ENCODE measurements around the gene CPNE6. TPM values are rescaled to one million over a fixed set of nuclear protein-coding genes. Genes with fewer than 3 reads are reported as not detected.

The CPNE6 gene
- total and polyA plus RNA-seq, 2 donors: 0.58 to 1.9 TPM

- Histone ChIP-seq H3K4me1 (ENCODE audit: insufficient read depth) (no peaks in the 10 kb centered on the region), H3K4me3 (ENCODE audit: low read depth, low read length) (no peak overlapping the region), H3K36me3 (ENCODE audit: insufficient read depth) (no peaks in the 10 kb centered on the region), H3K27ac (ENCODE audit: low read depth) (no peak overlapping the region)
- DNase-seq (ENCODE audit: extremely low spot score): no peak
- 85% methylated on average over 6 of the region's 6 CpGs for WGBS
Measured at GRCh38 chr14:24080142-24080530, 8.8 kb downstream of the CPNE6 start.

- no peak overlapping the region for H3K27ac ChIP-seq (ENCODE audit: low read depth)
- DNase-seq (ENCODE audit: extremely low spot score): peak; percentile 17
- no peaks in the 10 kb centered on the region for H3K36me3 ChIP-seq (ENCODE audit: insufficient read depth)
- peak overlapping the region; percentile 57 for H3K4me3 ChIP-seq (ENCODE audit: low read depth, low read length)
- H3K4me1 ChIP-seq (ENCODE audit: insufficient read depth): no peaks in the 10 kb centered on the region
- WGBS: under 1% methylated on average over 74 of the region's 74 CpGs
Measured at GRCh38 chr14:24080888-24081738, 9.8 kb downstream of the CPNE6 start.

- peak overlapping the region; percentile 57 for H3K4me3 ChIP-seq (ENCODE audit: low read depth, low read length)
- no peak overlapping the region for H3K27ac ChIP-seq (ENCODE audit: low read depth)
- 23% methylated on average over 26 of the region's 26 CpGs for WGBS
Measured at GRCh38 chr14:24081739-24082211, 10.4 kb downstream of the CPNE6 start.

GRCh38 chr14:24082411-24083080 is 11.2 kb downstream of the CPNE6 start:
- WGBS: 95% methylated on average over 5 of the region's 5 CpGs
- DNase-seq (ENCODE audit: extremely low spot score): no peak
- H3K4me3 ChIP-seq (ENCODE audit: low read depth, low read length): no peak overlapping the region
- H3K36me3 ChIP-seq (ENCODE audit: insufficient read depth): no peaks in the 10 kb centered on the region
- H3K4me1 ChIP-seq (ENCODE audit: insufficient read depth): no peaks in the 10 kb centered on the region
- H3K27ac ChIP-seq (ENCODE audit: low read depth): no peak overlapping the region

More at GRCh38 chr14:24081739-24082211, 10.4 kb downstream of the CPNE6 start:
- no peaks in the 10 kb centered on the region for H3K4me1 ChIP-seq (ENCODE audit: insufficient read depth)
- DNase-seq (ENCODE audit: extremely low spot score): no peak
- H3K36me3 ChIP-seq (ENCODE audit: insufficient read depth): no peaks in the 10 kb centered on the region

GRCh38 chr14:24083462-24083861 is 12.1 kb downstream of the CPNE6 start:
- Histone ChIP-seq H3K4me1 (ENCODE audit: insufficient read depth) (no peaks in the 10 kb centered on the region), H3K36me3 (ENCODE audit: insufficient read depth) (no peaks in the 10 kb centered on the region), H3K4me3 (ENCODE audit: low read depth, low read length) (no peak overlapping the region), H3K27ac (ENCODE audit: low read depth) (no peak overlapping the region)
- DNase-seq (ENCODE audit: extremely low spot score): no peak
- WGBS: 92% methylated on average over 3 of the region's 3 CpGs

- no peak for DNase-seq (ENCODE audit: extremely low spot score)
- Histone ChIP-seq H3K4me1 (ENCODE audit: insufficient read depth) (no peaks in the 10 kb centered on the region), H3K27ac (ENCODE audit: low read depth) (no peak overlapping the region), H3K4me3 (ENCODE audit: low read depth, low read length) (no peak overlapping the region), H3K36me3 (ENCODE audit: insufficient read depth) (no peaks in the 10 kb centered on the region)
- 95% methylated on average over 2 of the region's 2 CpGs for WGBS
Measured at GRCh38 chr14:24084440-24084839, 13.1 kb downstream of the CPNE6 start.

GRCh38 chr14:24085215-24085614 is 13.9 kb downstream of the CPNE6 start:
- no peak for DNase-seq (ENCODE audit: extremely low spot score)
- 92% methylated on average over 3 of the region's 3 CpGs for WGBS
- Histone ChIP-seq H3K4me1 (ENCODE audit: insufficient read depth) (no peaks in the 10 kb centered on the region), H3K27ac (ENCODE audit: low read depth) (no peak overlapping the region), H3K36me3 (ENCODE audit: insufficient read depth) (no peaks in the 10 kb centered on the region), H3K4me3 (ENCODE audit: low read depth, low read length) (no peak overlapping the region)

GRCh38 chr14:24086193-24086955 is 15.0 kb downstream of the CPNE6 start:
- H3K4me3 ChIP-seq (ENCODE audit: low read depth, low read length): no peak overlapping the region
- no peaks in the 10 kb centered on the region for H3K36me3 ChIP-seq (ENCODE audit: insufficient read depth)
- no peaks in the 10 kb centered on the region for H3K4me1 ChIP-seq (ENCODE audit: insufficient read depth)
- no peak overlapping the region for H3K27ac ChIP-seq (ENCODE audit: low read depth)
- 69% methylated on average over 3 of the region's 3 CpGs for WGBS
- no peak for DNase-seq (ENCODE audit: extremely low spot score)

- no peak for DNase-seq (ENCODE audit: extremely low spot score)
- H3K27ac ChIP-seq (ENCODE audit: low read depth): no peak overlapping the region
- 92% methylated on average over 1 of the region's 1 CpG for WGBS
- H3K36me3 ChIP-seq (ENCODE audit: insufficient read depth): no peaks in the 10 kb centered on the region
- no peak overlapping the region for H3K4me3 ChIP-seq (ENCODE audit: low read depth, low read length)
- H3K4me1 ChIP-seq (ENCODE audit: insufficient read depth): no peaks in the 10 kb centered on the region
Measured at GRCh38 chr14:24087004-24087403, 15.6 kb downstream of the CPNE6 start.

- WGBS: 88% methylated on average over 2 of the region's 2 CpGs
- no peaks in the 10 kb centered on the region for H3K4me1 ChIP-seq (ENCODE audit: insufficient read depth)
- no peak overlapping the region for H3K4me3 ChIP-seq (ENCODE audit: low read depth, low read length)
- no peaks in the 10 kb centered on the region for H3K36me3 ChIP-seq (ENCODE audit: insufficient read depth)
- DNase-seq (ENCODE audit: extremely low spot score): no peak
- H3K27ac ChIP-seq (ENCODE audit: low read depth): no peak overlapping the region
Measured at GRCh38 chr14:24088095-24088494, 16.7 kb downstream of the CPNE6 start.

- no peaks in the 10 kb centered on the region for H3K4me1 ChIP-seq (ENCODE audit: insufficient read depth)
- 79% methylated on average over 6 of the region's 6 CpGs for WGBS
- no peak overlapping the region for H3K4me3 ChIP-seq (ENCODE audit: low read depth, low read length)
- H3K27ac ChIP-seq (ENCODE audit: low read depth): no peak overlapping the region
- DNase-seq (ENCODE audit: extremely low spot score): no peak
- no peaks in the 10 kb centered on the region for H3K36me3 ChIP-seq (ENCODE audit: insufficient read depth)
Measured at GRCh38 chr14:24089890-24090289, 18.5 kb downstream of the CPNE6 start.

GRCh38 chr14:24092110-24092504 is 20.7 kb downstream of the CPNE6 start:
- Histone ChIP-seq H3K27ac (ENCODE audit: low read depth) (no peak overlapping the region), H3K4me3 (ENCODE audit: low read depth, low read length) (no peak overlapping the region), H3K4me1 (ENCODE audit: insufficient read depth) (no peaks in the 10 kb centered on the region), H3K36me3 (ENCODE audit: insufficient read depth) (no peaks in the 10 kb centered on the region)
- no peak for DNase-seq (ENCODE audit: extremely low spot score)

GRCh38 chr14:24092505-24093206 is 21.3 kb downstream of the CPNE6 start:
- no peaks in the 10 kb centered on the region for H3K4me1 ChIP-seq (ENCODE audit: insufficient read depth)
- DNase-seq (ENCODE audit: extremely low spot score): no peak
- no peak overlapping the region for H3K27ac ChIP-seq (ENCODE audit: low read depth)
- H3K36me3 ChIP-seq (ENCODE audit: insufficient read depth): no peaks in the 10 kb centered on the region
- WGBS: 74% methylated on average over 4 of the region's 4 CpGs
- no peak overlapping the region for H3K4me3 ChIP-seq (ENCODE audit: low read depth, low read length)
